ENCODE results near the gene SLN.

- TF ChIP-seq CTCF (IDR thresholded peaks at IDR 0.05) = no peak
- no peak for TF ChIP-seq EZH2phosphoT487 (IDR thresholded peaks at IDR 0.05)
- TF ChIP-seq EZH2 (IDR thresholded peaks at IDR 0.05) = no peak
These were observed 33.3 kb downstream of the SLN start for GRCh38 chr11:107678632-107678971.
